ENCODE results near the gene TMCC2.

GRCh38 chr1:205192287-205192686 is 35.5 kb upstream of the TMCC2 start:
- no peak for TF ChIP-seq POLR2A (IDR thresholded peaks at IDR 0.05; ENCODE audit: borderline replicate concordance, extremely low read depth, insufficient read depth, insufficient read length)
- TF ChIP-seq RAD21 (IDR thresholded peaks at IDR 0.05; ENCODE audit: low read depth), result no peak
